ENCODE measurements around the gene ADAMTSL3.

GRCh38 chr15:83830381-83830780 is 176.5 kb downstream of the ADAMTSL3 start:
- no peak for TF ChIP-seq ZNF274 (IDR thresholded peaks at IDR 0.05; ENCODE audit: borderline replicate concordance, extremely low read depth, low read length)
- no peak for TF ChIP-seq POLR2A (IDR thresholded peaks at IDR 0.05; ENCODE audit: control extremely low read depth in 1 of 2, low read depth in 2 of 2, low read length in 2 of 2)
- no peak for TF ChIP-seq RAD21 (IDR thresholded peaks at IDR 0.05 in 1 of 2, conservative IDR thresholded peaks at IDR 0.05 in 1 of 2; ENCODE audit: low read depth in 2 of 2, low read length in 2 of 2)
